ENCODE measurements around the gene LPO.

The LPO gene

GRCh38 chr17:58283674-58284612, 45.6 kb downstream of the LPO start:
- DNase-seq (ENCODE audit: low spot score), result no peak
- TF ChIP-seq, protein P1, sequence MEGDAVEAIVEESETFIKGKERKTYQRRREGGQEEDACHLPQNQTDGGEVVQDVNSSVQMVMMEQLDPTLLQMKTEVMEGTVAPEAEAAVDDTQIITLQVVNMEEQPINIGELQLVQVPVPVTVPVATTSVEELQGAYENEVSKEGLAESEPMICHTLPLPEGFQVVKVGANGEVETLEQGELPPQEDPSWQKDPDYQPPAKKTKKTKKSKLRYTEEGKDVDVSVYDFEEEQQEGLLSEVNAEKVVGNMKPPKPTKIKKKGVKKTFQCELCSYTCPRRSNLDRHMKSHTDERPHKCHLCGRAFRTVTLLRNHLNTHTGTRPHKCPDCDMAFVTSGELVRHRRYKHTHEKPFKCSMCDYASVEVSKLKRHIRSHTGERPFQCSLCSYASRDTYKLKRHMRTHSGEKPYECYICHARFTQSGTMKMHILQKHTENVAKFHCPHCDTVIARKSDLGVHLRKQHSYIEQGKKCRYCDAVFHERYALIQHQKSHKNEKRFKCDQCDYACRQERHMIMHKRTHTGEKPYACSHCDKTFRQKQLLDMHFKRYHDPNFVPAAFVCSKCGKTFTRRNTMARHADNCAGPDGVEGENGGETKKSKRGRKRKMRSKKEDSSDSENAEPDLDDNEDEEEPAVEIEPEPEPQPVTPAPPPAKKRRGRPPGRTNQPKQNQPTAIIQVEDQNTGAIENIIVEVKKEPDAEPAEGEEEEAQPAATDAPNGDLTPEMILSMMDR (IDR thresholded peaks at IDR 0.05; ENCODE audit: extremely low read depth, missing control alignments), result no peak

- TF ChIP-seq, protein P1 (IDR thresholded peaks at IDR 0.05; ENCODE audit: extremely low read depth, missing control alignments), result no peak
- no peak for DNase-seq (ENCODE audit: low spot score)
These were observed 46.4 kb downstream of the LPO start for GRCh38 chr17:58284613-58285421.

GRCh38 chr17:58285422-58285810, 47.0 kb downstream of the LPO start:
- TF ChIP-seq, protein P1 (IDR thresholded peaks at IDR 0.05; ENCODE audit: extremely low read depth, missing control alignments), result no peak
- DNase-seq (ENCODE audit: low spot score), result no peak

- DNase-seq (ENCODE audit: low spot score), result no peak
- TF ChIP-seq, protein P1 (IDR thresholded peaks at IDR 0.05; ENCODE audit: extremely low read depth, missing control alignments), result no peak
These were observed 51.5 kb downstream of the LPO start for GRCh38 chr17:58289869-58290268.

DNA sequence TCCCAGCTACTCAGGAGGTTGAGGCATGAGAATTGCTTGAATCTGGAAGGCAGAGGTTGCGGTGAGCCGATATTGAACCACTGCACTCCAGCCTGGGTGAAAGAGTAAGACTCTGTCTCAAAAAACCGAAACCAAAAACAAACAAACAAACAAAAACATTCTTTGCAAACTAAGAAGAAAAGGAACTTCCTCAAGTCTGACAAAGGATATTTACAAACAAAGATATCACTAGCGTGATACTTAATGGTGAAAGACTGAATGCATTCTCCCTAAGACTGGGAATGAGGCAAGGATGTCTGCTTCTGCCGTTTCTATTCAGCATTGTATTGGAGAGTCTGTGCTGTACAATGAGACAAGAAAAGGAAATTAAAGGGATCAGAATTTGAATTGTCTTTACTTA, 52.9 kb downstream of the LPO start:
- no peak for DNase-seq (ENCODE audit: low spot score)
- TF ChIP-seq, protein P1 (IDR thresholded peaks at IDR 0.05; ENCODE audit: extremely low read depth, missing control alignments), result no peak

- DNase-seq (ENCODE audit: low spot score), result no peak
- TF ChIP-seq, protein P1 (IDR thresholded peaks at IDR 0.05; ENCODE audit: extremely low read depth, missing control alignments), result no peak
These were observed 55.6 kb downstream of the LPO start for GRCh38 chr17:58294034-58294433.

DNA sequence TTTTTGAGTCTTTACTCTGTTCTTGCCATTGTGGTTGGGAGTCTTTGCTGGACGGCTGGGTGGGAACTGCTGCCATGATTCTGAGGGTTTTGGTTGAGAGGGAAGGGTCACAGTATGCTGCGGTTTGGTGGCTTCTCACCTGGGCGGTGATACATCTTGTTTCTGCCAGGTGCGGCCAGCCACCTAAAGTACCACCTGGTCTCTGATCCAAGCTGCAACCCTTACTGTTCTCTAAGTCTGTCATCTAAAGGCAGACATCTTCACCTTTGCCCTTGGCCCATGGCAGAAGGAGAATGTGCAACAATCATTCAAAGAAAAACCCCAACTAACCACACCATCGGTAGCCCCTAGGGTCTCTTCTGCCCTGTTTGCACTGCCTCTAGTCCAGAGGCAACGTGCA, 62.0 kb downstream of the LPO start:
- no peak for DNase-seq (ENCODE audit: low spot score)

More for the DNA sequence above, 62.0 kb downstream of the LPO start:
- TF ChIP-seq, protein P1 (IDR thresholded peaks at IDR 0.05; ENCODE audit: extremely low read depth, missing control alignments), result no peak
